ENCODE measurements around the gene SYT17. TPM values are rescaled to one million over a fixed set of nuclear protein-coding genes. Genes with fewer than 3 reads are reported as not detected.
A peak's percentile ranks its signal among the peaks of the same experiment; 100 is the strongest.

Gene SYT17
- total RNA-seq, 1 experiment from 2014 or later, result 11.8 TPM

GRCh38 chr16:19286827-19287226 is 118.8 kb downstream of the SYT17 start:
- CTCF ChIA-PET, result no interaction called here
- Histone ChIP-seq H3K27me3 (ENCODE audit: low read length) (no peaks in the 10 kb centered on the region), H3K36me3 (ENCODE audit: low read depth, low read length) (no peaks in the 10 kb centered on the region), H3K4me2 (ENCODE audit: low read length) (no peak overlapping the region), H3K79me2 (ENCODE audit: low read length) (no peaks in the 10 kb centered on the region), H2AFZ (ENCODE audit: low read length) (no peak overlapping the region), H3K27ac (ENCODE audit: low read length) (no peak overlapping the region), H3K9ac (ENCODE audit: low read length) (no peak overlapping the region), H4K20me1 (ENCODE audit: low read length) (no peaks in the 10 kb centered on the region), H3F3A (ENCODE audit: low read length, unreplicated experiment) (no peaks in the 10 kb centered on the region), H3K4me1 (ENCODE audit: insufficient read depth, low read length) (peaks cover 8% of the 10 kb centered on the region), H3K9me3 (ENCODE audit: low read length) (no peaks in the 10 kb centered on the region), H3K4me3 (ENCODE audit: low read length) (no peak overlapping the region), H3K9me2 (replicated peaks; ENCODE audit: low read length) (no peaks in the 10 kb centered on the region)
- DNase-seq, result no peak
- ATAC-seq, result no peak
- TF ChIP-seq EZH2 (IDR thresholded peaks at IDR 0.05; ENCODE audit: low read length, unreplicated experiment) (no peak), CTCF (conservative IDR thresholded peaks at IDR 0.05; ENCODE audit: low read depth, low read length) (no peak), EZH2phosphoT487 (IDR thresholded peaks at IDR 0.05; ENCODE audit: borderline replicate concordance, low read length) (no peak)
- no TSS peak for BruUV-seq (replicated peaks)
- POLR2A ChIA-PET (ENCODE audit: unreplicated experiment), result no interaction called here
- intact Hi-C loops (cut with micrococcal nuclease), result no loop called here

- CTCF ChIA-PET, result no interaction called here
Observed at GRCh38 chr16:19287241-19287640, 119.2 kb downstream of the SYT17 start.

GRCh38 chr16:19288872-19289799 is 121.1 kb downstream of the SYT17 start:
- DNase-seq, result peak; percentile 8
- no peaks in the 10 kb centered on the region for H3K79me2 ChIP-seq (ENCODE audit: low read length)
- H3K9me3 ChIP-seq (ENCODE audit: low read length), result no peaks in the 10 kb centered on the region
- ATAC-seq, result no peak
- H3K4me2 ChIP-seq (ENCODE audit: low read length), result no peak overlapping the region
- H4K20me1 ChIP-seq (ENCODE audit: low read length), result no peaks in the 10 kb centered on the region
- POLR2A ChIA-PET (ENCODE audit: unreplicated experiment), result no interaction called here
- no peaks in the 10 kb centered on the region for H3K9me2 ChIP-seq (replicated peaks; ENCODE audit: low read length)
- no TSS peak for BruUV-seq (replicated peaks)
- no peaks in the 10 kb centered on the region for H3K4me1 ChIP-seq (ENCODE audit: insufficient read depth, low read length)
- H3F3A ChIP-seq (ENCODE audit: low read length, unreplicated experiment), result no peaks in the 10 kb centered on the region
- no peak overlapping the region for H2AFZ ChIP-seq (ENCODE audit: low read length)
- CTCF ChIA-PET, result no interaction called here
- no peaks in the 10 kb centered on the region for H3K27me3 ChIP-seq (ENCODE audit: low read length)
- H3K4me3 ChIP-seq (ENCODE audit: low read length), result no peak overlapping the region
- no peak for TF ChIP-seq EZH2phosphoT487 (IDR thresholded peaks at IDR 0.05; ENCODE audit: borderline replicate concordance, low read length)
- TF ChIP-seq EZH2 (IDR thresholded peaks at IDR 0.05; ENCODE audit: low read length, unreplicated experiment), result no peak
- no peak for TF ChIP-seq CTCF (conservative IDR thresholded peaks at IDR 0.05; ENCODE audit: low read depth, low read length)
- H3K9ac ChIP-seq (ENCODE audit: low read length), result no peak overlapping the region
- H3K27ac ChIP-seq (ENCODE audit: low read length), result no peak overlapping the region
- intact Hi-C loops (cut with micrococcal nuclease), result no loop called here
- H3K36me3 ChIP-seq (ENCODE audit: low read depth, low read length), result no peaks in the 10 kb centered on the region

More at GRCh38 chr16:19287241-19287640, 119.2 kb downstream of the SYT17 start:
- no peak overlapping the region for H2AFZ ChIP-seq (ENCODE audit: low read length)
- no peaks in the 10 kb centered on the region for H3K9me2 ChIP-seq (replicated peaks; ENCODE audit: low read length)
- no peaks in the 10 kb centered on the region for H3F3A ChIP-seq (ENCODE audit: low read length, unreplicated experiment)
- H3K4me3 ChIP-seq (ENCODE audit: low read length), result no peak overlapping the region
- no peak overlapping the region for H3K9ac ChIP-seq (ENCODE audit: low read length)
- DNase-seq (no peak), ATAC-seq (no peak)
- no peaks in the 10 kb centered on the region for H4K20me1 ChIP-seq (ENCODE audit: low read length)
- peaks cover 8% of the 10 kb centered on the region for H3K4me1 ChIP-seq (ENCODE audit: insufficient read depth, low read length)
- TF ChIP-seq EZH2 (IDR thresholded peaks at IDR 0.05; ENCODE audit: low read length, unreplicated experiment), result no peak
- POLR2A ChIA-PET (ENCODE audit: unreplicated experiment), result no interaction called here
- H3K9me3 ChIP-seq (ENCODE audit: low read length), result no peaks in the 10 kb centered on the region
- no peak overlapping the region for H3K4me2 ChIP-seq (ENCODE audit: low read length)
- no TSS peak for BruUV-seq (replicated peaks)
- intact Hi-C loops (cut with micrococcal nuclease), result no loop called here
- no peak overlapping the region for H3K27ac ChIP-seq (ENCODE audit: low read length)
- H3K79me2 ChIP-seq (ENCODE audit: low read length), result no peaks in the 10 kb centered on the region
- H3K36me3 ChIP-seq (ENCODE audit: low read depth, low read length), result no peaks in the 10 kb centered on the region
- no peaks in the 10 kb centered on the region for H3K27me3 ChIP-seq (ENCODE audit: low read length)
